ENCODE results near the gene PPP1R12C.

Gene PPP1R12C

DNA sequence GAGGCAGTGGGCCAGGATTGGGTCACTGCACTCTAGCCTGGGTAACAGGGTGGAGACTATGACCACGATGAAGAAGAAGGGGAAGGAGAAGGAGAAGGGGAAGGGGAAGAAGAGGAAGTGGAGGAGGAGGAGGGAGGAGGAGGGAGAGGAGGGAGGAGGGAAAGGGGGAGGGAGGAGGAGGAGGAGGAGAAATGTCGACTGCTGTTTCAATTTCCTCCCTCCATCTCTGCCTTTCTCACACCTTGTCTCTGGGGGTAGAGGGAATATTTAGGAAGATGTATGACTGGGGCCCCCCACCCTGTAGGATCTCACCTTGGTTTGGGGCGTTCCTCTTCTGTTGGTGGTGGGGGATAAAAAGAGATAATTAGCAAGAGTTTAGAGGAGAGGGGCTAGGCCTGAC is 27.8 kb upstream of the PPP1R12C start:
- no peak for DNase-seq (ENCODE audit: low read depth)
- H3K4me3 ChIP-seq (ENCODE audit: low read length): no peak overlapping the region
- TF ChIP-seq, protein P1, sequence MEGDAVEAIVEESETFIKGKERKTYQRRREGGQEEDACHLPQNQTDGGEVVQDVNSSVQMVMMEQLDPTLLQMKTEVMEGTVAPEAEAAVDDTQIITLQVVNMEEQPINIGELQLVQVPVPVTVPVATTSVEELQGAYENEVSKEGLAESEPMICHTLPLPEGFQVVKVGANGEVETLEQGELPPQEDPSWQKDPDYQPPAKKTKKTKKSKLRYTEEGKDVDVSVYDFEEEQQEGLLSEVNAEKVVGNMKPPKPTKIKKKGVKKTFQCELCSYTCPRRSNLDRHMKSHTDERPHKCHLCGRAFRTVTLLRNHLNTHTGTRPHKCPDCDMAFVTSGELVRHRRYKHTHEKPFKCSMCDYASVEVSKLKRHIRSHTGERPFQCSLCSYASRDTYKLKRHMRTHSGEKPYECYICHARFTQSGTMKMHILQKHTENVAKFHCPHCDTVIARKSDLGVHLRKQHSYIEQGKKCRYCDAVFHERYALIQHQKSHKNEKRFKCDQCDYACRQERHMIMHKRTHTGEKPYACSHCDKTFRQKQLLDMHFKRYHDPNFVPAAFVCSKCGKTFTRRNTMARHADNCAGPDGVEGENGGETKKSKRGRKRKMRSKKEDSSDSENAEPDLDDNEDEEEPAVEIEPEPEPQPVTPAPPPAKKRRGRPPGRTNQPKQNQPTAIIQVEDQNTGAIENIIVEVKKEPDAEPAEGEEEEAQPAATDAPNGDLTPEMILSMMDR (IDR thresholded peaks at IDR 0.05; ENCODE audit: insufficient read depth, low read depth, low read length, missing control alignments): no peak

DNA sequence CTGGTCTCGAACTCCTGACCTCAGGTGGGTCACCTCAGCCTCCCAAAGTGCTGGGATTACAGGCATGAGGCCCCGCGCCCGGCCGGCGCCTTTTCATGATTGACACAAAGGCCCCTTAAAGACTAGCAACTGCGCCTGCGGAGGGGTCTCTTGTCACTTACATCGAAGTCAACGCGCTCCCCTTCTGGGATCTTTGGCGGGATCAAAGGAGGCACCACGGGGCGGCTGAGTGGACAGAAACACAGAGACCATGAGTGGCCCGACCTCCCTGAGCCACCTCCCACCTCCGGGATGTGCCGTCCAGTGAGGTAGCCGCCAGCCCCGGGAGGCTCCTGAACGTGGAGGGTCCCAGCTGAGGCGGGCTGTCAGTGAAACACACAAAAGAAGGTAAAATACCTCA is 24.3 kb upstream of the PPP1R12C start:
- no peak for DNase-seq (ENCODE audit: low read depth)
- TF ChIP-seq, protein P1 (IDR thresholded peaks at IDR 0.05; ENCODE audit: insufficient read depth, low read depth, low read length, missing control alignments): no peak
- no peak overlapping the region for H3K4me3 ChIP-seq (ENCODE audit: low read length)

DNA sequence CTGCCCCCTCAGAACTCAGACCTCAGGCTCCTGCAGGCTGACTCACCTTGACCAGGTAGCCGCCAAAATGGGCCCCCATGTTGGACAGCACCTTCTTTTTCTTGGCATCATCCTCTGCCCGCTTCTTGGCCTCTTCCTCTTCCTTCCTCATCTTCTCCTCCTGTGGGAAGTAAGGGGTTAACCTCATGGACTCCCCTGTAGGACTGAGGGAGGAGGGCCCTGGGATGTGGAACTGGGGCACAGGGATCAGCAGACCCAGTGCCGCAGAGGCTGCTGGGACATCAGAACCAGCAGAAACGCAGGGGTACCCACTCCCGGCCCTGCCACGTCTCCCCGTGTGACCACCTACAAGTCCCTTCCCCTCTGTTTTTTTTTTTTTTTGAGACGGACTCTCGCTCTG is 20.5 kb upstream of the PPP1R12C start:
- H3K4me3 ChIP-seq (ENCODE audit: low read length): no peak overlapping the region
- TF ChIP-seq, protein P1 (IDR thresholded peaks at IDR 0.05; ENCODE audit: insufficient read depth, low read depth, low read length, missing control alignments): no peak
- DNase-seq (ENCODE audit: low read depth): no peak

DNA sequence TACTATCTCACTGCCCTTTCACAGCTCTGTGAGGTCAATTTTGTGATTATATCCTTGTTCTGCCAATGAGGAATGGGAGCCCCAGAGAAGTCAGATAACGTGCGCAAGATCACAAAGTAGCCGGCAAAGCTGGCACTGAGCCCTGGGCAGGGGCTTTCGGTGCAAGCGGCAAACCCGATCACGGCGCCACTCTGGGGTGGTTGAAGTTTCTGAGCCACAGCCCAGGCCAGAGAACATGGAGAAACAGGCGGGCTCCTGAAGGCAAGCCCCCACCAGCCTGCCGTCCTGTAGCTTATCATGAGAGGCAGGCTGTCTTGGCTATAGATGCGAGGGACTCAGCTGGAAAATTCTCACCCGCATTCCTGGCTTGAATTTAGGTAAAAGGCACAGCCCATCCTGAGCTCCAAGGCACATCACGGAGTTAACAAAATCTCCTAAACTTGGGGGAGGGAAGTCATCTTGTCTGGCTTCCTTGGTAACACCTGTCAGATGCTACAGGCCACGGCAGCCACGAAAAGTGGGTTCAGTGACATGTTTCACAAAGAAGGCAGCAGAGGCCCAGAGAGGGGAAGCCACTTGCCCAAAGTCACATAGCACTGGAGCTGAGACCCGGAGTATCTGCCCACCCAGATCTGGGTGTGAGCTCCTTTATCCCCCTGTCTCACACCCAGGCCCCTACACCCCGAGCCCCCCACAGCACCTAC is 19.1 kb upstream of the PPP1R12C start:
- TF ChIP-seq, protein P1 (IDR thresholded peaks at IDR 0.05; ENCODE audit: insufficient read depth, low read depth, low read length, missing control alignments): no peak
- DNase-seq (ENCODE audit: low read depth): no peak

GRCh38 chr19:55134736-55135135 is 17.3 kb upstream of the PPP1R12C start:
- TF ChIP-seq, protein P1 (IDR thresholded peaks at IDR 0.05; ENCODE audit: insufficient read depth, low read depth, low read length, missing control alignments): no peak
- no peak overlapping the region for H3K4me3 ChIP-seq (ENCODE audit: low read length)
- no peak for DNase-seq (ENCODE audit: low read depth)

More for the DNA sequence above, 19.1 kb upstream of the PPP1R12C start:
- H3K4me3 ChIP-seq (ENCODE audit: low read length): no peak overlapping the region

- TF ChIP-seq, protein P1 (IDR thresholded peaks at IDR 0.05; ENCODE audit: insufficient read depth, low read depth, low read length, missing control alignments): no peak
- peak; percentile 36 for DNase-seq (ENCODE audit: low read depth)
- H3K4me3 ChIP-seq (ENCODE audit: low read length): no peak overlapping the region
Observed at GRCh38 chr19:55133639-55134444, 16.4 kb upstream of the PPP1R12C start.
